Measurements from ENCODE around the gene KEL.

Gene KEL

DNA sequence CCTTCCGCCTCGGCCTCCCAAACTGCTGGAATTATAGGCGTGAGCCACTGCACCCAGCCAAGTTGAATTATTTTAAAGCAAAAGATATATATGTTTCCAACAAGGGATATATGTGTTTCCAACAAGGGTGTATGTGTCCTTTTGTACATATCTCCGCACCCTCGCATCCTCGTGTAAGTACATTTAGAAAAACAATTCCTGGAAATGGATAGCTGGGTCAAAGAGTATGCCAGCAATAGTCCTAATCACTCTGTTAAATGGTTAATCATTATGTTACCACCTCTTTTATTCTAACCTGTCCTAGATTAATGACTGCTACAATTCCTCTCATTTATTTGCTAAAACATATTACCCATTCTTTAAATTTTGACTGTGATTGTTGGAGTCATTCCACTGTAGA is 36.8 kb upstream of the KEL start:
- H4K20me1 ChIP-seq (ENCODE audit: insufficient read depth): no peaks in the 10 kb centered on the region
- TF ChIP-seq, protein P1, sequence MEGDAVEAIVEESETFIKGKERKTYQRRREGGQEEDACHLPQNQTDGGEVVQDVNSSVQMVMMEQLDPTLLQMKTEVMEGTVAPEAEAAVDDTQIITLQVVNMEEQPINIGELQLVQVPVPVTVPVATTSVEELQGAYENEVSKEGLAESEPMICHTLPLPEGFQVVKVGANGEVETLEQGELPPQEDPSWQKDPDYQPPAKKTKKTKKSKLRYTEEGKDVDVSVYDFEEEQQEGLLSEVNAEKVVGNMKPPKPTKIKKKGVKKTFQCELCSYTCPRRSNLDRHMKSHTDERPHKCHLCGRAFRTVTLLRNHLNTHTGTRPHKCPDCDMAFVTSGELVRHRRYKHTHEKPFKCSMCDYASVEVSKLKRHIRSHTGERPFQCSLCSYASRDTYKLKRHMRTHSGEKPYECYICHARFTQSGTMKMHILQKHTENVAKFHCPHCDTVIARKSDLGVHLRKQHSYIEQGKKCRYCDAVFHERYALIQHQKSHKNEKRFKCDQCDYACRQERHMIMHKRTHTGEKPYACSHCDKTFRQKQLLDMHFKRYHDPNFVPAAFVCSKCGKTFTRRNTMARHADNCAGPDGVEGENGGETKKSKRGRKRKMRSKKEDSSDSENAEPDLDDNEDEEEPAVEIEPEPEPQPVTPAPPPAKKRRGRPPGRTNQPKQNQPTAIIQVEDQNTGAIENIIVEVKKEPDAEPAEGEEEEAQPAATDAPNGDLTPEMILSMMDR (conservative IDR thresholded peaks at IDR 0.05; ENCODE audit: low read depth, low read length): no peak

DNA sequence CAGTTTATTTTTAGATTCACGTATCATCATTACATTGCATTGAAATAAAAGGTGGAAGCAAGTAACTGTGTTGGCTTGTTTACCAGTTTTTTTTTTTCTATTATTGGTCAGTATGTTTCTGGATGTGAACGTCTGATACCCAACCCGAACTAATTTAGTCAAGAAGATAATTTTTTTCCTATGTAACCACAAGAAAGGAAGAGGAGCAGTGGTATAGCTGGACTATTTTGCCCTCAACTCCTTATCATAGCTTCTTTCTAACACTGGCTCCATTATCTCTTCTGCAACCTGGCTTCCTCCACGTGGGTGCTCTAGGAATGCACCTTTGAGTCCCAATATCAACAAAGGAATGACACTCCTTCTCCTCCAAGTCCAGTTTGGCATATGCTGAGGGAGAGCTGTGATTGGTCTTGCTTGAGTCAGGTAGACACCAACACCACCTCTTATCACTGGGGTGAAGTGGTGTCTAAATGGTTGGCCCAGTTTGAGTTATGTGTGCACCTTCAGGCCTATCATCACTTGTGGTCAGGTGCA is 35.4 kb upstream of the KEL start:
- TF ChIP-seq, protein P1 (conservative IDR thresholded peaks at IDR 0.05; ENCODE audit: low read depth, low read length): no peak
- H2AFZ ChIP-seq (ENCODE audit: low read depth): no peak overlapping the region
- no peak overlapping the region for H3K4me3 ChIP-seq (IDR thresholded peaks at IDR 0.05; ENCODE audit: insufficient read depth, low read depth, low read length)
- H3K79me2 ChIP-seq (ENCODE audit: insufficient read depth, low read depth): no peaks in the 10 kb centered on the region
- no peak overlapping the region for H3K27ac ChIP-seq
- H3K9ac ChIP-seq: no peak overlapping the region
- H3K4me1 ChIP-seq (ENCODE audit: low read depth, poor library complexity, severe bottlenecking): no peaks in the 10 kb centered on the region
- no peak overlapping the region for H3K4me2 ChIP-seq
- H3K36me3 ChIP-seq (ENCODE audit: insufficient read depth): no peaks in the 10 kb centered on the region
- no peaks in the 10 kb centered on the region for H3K27me3 ChIP-seq (ENCODE audit: insufficient read depth, low read depth)
- H4K20me1 ChIP-seq (ENCODE audit: insufficient read depth): no peaks in the 10 kb centered on the region

More for the DNA sequence above, 36.8 kb upstream of the KEL start:
- Histone ChIP-seq H3K9ac (no peak overlapping the region), H3K4me1 (ENCODE audit: low read depth, poor library complexity, severe bottlenecking) (peaks cover 4% of the 10 kb centered on the region), H3K27ac (no peak overlapping the region), H3K4me3 (IDR thresholded peaks at IDR 0.05; ENCODE audit: insufficient read depth, low read depth, low read length) (no peak overlapping the region), H3K4me2 (no peak overlapping the region), H3K27me3 (ENCODE audit: insufficient read depth, low read depth) (no peaks in the 10 kb centered on the region), H2AFZ (ENCODE audit: low read depth) (no peak overlapping the region), H3K79me2 (ENCODE audit: insufficient read depth, low read depth) (no peaks in the 10 kb centered on the region), H3K36me3 (ENCODE audit: insufficient read depth) (no peaks in the 10 kb centered on the region)

DNA sequence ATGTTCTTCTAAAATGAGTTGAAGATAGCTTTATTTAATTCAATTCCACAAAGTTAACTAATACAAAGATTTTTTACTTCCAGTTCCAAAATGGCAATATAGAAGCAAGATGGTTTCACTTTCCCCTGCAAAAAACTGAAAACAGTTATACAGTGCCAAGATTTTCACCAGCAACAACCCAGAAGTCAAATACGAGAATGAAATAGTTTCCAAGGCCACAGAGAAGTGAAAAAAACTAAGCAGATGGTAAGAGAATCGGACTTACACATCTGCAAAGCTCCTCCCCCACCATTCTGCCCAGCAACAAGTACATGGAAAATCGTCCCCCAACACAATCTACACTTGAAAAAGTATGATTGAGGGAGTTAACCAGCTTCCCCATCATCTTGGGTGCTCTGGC is 30.3 kb upstream of the KEL start:
- Histone ChIP-seq H2AFZ (ENCODE audit: low read depth) (no peak overlapping the region), H3K27me3 (ENCODE audit: insufficient read depth, low read depth) (no peaks in the 10 kb centered on the region), H3K9ac (no peak overlapping the region), H3K4me2 (no peak overlapping the region), H3K4me3 (IDR thresholded peaks at IDR 0.05; ENCODE audit: insufficient read depth, low read depth, low read length) (no peak overlapping the region), H3K36me3 (ENCODE audit: insufficient read depth) (no peaks in the 10 kb centered on the region), H3K4me1 (ENCODE audit: low read depth, poor library complexity, severe bottlenecking) (no peaks in the 10 kb centered on the region), H3K27ac (no peak overlapping the region), H4K20me1 (ENCODE audit: insufficient read depth) (no peaks in the 10 kb centered on the region), H3K79me2 (ENCODE audit: insufficient read depth, low read depth) (no peaks in the 10 kb centered on the region)
- TF ChIP-seq, protein P1 (conservative IDR thresholded peaks at IDR 0.05; ENCODE audit: low read depth, low read length): no peak

DNA sequence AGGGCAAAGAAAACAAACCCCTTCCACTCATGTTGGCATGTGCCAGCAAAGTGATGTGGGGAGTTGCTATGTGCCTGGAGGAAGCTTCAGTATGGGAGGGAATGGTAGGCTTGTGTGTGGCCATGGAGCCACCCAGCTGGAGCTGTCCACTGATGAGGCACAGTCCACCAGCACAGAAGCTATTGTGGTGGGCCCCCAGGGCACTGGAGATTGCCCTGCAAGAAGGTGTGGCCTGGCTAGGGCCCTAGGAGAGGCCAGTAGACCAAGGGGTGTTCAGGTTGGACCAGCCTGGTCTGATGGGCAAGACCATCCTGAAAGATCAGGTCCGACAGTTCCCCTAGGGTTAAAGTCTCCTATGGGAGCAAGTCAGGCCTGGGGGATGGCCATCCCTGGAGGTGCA is 22.1 kb upstream of the KEL start:
- Histone ChIP-seq H4K20me1 (ENCODE audit: insufficient read depth) (no peaks in the 10 kb centered on the region), H2AFZ (ENCODE audit: low read depth) (no peak overlapping the region), H3K4me2 (no peak overlapping the region), H3K27ac (no peak overlapping the region), H3K36me3 (ENCODE audit: insufficient read depth) (no peaks in the 10 kb centered on the region), H3K9ac (no peak overlapping the region), H3K79me2 (ENCODE audit: insufficient read depth, low read depth) (no peaks in the 10 kb centered on the region), H3K4me3 (IDR thresholded peaks at IDR 0.05; ENCODE audit: insufficient read depth, low read depth, low read length) (no peak overlapping the region), H3K4me1 (ENCODE audit: low read depth, poor library complexity, severe bottlenecking) (no peaks in the 10 kb centered on the region), H3K27me3 (ENCODE audit: insufficient read depth, low read depth) (no peaks in the 10 kb centered on the region)
- TF ChIP-seq, protein P1 (conservative IDR thresholded peaks at IDR 0.05; ENCODE audit: low read depth, low read length): no peak

All from KMS-11 (cell line).